Measurements from ENCODE around the gene PDE11A. TPM values are rescaled to one million over a fixed set of nuclear protein-coding genes. Genes with fewer than 3 reads are reported as not detected.

Gene PDE11A
- total RNA-seq, 2 donors from 2014 or later, result not detected

GRCh38 chr2:177730792-177731191 lies 341.8 kb downstream of the PDE11A start:
- no peaks in the 10 kb centered on the region for H3K9me3 ChIP-seq (ENCODE audit: control insufficient read depth, low read length, poor library complexity, severe bottlenecking)
- ATAC-seq (no peak), DNase-seq (no peak)
- H3K4me3 Mint-ChIP-seq, result no peak overlapping the region
- no peak overlapping the region for H3K27ac Mint-ChIP-seq
- H3K4me1 Mint-ChIP-seq, result peaks cover 8% of the 10 kb centered on the region
- H3K27me3 Mint-ChIP-seq, result peaks cover 80% of the 10 kb centered on the region
- H3K36me3 Mint-ChIP-seq (ENCODE audit: low read depth), result peaks cover 5% of the 10 kb centered on the region

DNA sequence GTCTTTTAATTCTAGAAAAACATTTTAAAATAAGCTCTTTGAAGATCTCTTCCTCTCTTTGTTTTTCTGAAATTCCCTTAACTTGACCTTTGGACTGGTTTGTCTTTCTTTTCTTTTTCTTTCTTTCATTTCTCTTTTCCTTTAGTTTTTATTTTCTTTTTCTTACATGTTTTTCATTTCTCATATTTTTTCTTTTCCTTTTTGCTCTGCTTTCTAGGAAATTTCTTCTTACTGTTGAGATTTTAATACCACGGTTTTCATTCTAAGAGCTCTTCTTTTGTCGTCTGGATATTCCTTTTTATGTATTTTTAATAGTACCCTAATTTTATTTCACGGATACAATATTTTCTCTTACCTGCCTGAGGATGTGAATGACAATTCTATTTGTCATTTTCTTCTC lies 342.2 kb downstream of the PDE11A start:
- H3K9me3 ChIP-seq (ENCODE audit: control insufficient read depth, low read length, poor library complexity, severe bottlenecking), result no peaks in the 10 kb centered on the region
- Mint-ChIP-seq H3K4me1 (peaks cover 8% of the 10 kb centered on the region), H3K36me3 (ENCODE audit: low read depth) (peaks cover 5% of the 10 kb centered on the region), H3K27ac (no peak overlapping the region), H3K4me3 (no peak overlapping the region), H3K27me3 (peaks cover 81% of the 10 kb centered on the region)
- ATAC-seq (no peak), DNase-seq (no peak)

DNA sequence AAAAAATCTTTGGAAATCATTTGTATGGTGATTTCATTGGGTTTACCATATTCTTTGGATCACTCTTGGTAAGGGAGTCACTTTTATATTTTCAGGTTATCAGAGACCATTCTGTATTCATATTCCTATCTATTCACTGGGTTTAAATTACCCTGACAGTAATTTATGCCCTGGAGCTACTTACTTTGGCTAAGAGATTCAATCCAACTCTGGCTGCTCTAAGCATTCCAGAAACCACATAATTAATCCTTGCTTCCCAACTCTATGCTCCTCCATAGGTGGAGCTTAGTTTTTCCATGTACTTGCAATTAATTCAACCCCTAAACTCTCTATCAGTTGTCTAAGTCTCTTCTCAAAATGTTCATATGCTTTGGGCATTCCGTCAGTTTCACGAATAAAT lies 343.7 kb downstream of the PDE11A start:
- Mint-ChIP-seq H3K36me3 (ENCODE audit: low read depth) (peaks cover 5% of the 10 kb centered on the region), H3K27me3 (peaks cover 82% of the 10 kb centered on the region), H3K4me1 (peaks cover 11% of the 10 kb centered on the region), H3K4me3 (peak overlapping the region; percentile 7), H3K27ac (no peak overlapping the region)
- DNase-seq (no peak), ATAC-seq (no peak)
- H3K9me3 ChIP-seq (ENCODE audit: control insufficient read depth, low read length, poor library complexity, severe bottlenecking), result no peaks in the 10 kb centered on the region

GRCh38 chr2:177728399-177728765 lies 344.2 kb downstream of the PDE11A start:
- DNase-seq, result no peak
- no peak overlapping the region for H3K4me3 Mint-ChIP-seq
- peaks cover 5% of the 10 kb centered on the region for H3K36me3 Mint-ChIP-seq (ENCODE audit: low read depth)
- no peaks in the 10 kb centered on the region for H3K9me3 ChIP-seq (ENCODE audit: control insufficient read depth, low read length, poor library complexity, severe bottlenecking)
- no peak overlapping the region for H3K27ac Mint-ChIP-seq
- no peak for ATAC-seq
- H3K4me1 Mint-ChIP-seq, result peaks cover 11% of the 10 kb centered on the region
- peaks cover 79% of the 10 kb centered on the region for H3K27me3 Mint-ChIP-seq

- no peak overlapping the region for H3K27ac Mint-ChIP-seq
- ATAC-seq, result no peak
- H3K27me3 Mint-ChIP-seq, result peaks cover 73% of the 10 kb centered on the region
- no peak overlapping the region for H3K4me3 Mint-ChIP-seq
- H3K9me3 ChIP-seq (ENCODE audit: control insufficient read depth, low read length, poor library complexity, severe bottlenecking), result no peaks in the 10 kb centered on the region
- peaks cover 5% of the 10 kb centered on the region for H3K36me3 Mint-ChIP-seq (ENCODE audit: low read depth)
- peaks cover 11% of the 10 kb centered on the region for H3K4me1 Mint-ChIP-seq
- DNase-seq, result no peak
These were observed 344.8 kb downstream of the PDE11A start for GRCh38 chr2:177727577-177728398.

DNA sequence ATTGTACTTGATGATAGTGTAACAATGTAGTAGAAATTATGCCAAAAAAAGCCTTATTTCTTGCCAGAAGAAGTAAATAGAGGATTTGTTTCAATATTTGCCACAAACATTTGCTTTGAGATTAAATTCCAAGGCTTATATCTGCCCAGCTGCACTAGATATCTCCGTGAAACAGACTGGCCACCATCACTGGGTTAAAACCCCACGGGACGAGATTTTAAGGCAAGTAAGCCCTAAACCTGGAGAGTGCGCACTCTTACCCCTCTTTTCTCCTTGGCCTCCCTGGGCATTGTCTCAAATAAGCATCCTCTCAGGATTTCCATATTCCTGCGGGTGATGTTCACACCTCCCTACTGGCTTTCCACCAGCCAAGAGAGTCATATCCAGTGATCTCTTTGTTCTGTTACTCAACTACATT lies 345.6 kb downstream of the PDE11A start:
- Mint-ChIP-seq H3K4me3 (no peak overlapping the region), H3K27me3 (peaks cover 69% of the 10 kb centered on the region)

DNA sequence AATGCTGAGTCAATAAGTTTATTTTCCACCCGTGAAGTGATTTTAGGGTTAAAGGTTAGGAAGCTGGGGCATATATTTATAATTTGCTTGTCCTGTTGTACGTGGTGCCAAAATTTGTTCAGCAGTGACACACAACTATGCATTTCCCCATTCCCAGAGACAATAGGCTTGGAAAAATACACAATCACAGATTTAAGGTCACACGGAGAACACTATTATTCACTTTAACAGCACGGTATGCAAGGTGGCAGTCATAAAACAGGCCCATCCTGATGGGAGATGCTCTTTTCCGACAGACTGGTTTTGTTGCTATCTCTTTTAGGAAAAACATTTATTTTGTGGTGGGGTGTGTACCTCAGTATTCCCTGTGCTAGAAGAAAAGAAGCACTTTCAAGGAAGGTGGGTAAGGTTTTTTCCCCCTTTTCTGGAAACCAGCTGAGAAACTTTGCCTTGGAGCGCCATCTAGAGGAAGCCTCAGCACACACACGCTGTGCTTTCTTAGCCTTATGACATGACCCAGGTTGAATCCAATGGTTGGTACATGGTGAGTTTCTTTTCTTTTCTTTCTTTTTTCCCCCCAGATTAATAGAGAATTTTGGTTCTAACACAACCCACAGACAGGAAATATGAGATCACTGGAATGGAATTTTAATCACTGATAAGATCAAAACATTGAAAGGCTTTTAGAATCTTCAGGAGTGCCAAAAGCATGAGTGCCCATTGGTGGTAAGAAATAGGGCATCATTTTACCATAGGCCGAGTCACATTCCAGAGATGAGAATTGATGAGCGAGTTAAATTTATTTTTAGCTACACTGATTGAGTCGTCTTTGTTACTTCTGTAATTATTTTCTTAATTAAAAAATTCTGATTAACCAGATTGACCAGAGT lies 347.9 kb downstream of the PDE11A start:
- no peaks in the 10 kb centered on the region for H3K9me3 ChIP-seq (ENCODE audit: control insufficient read depth, low read length, poor library complexity, severe bottlenecking)
- peak; percentile 42 for ATAC-seq
- peak in 1 of 3 donors; percentile 21 for DNase-seq
- Mint-ChIP-seq H3K27ac (no peak overlapping the region), H3K4me1 (peaks cover 3% of the 10 kb centered on the region), H3K36me3 (ENCODE audit: low read depth) (peaks cover 2% of the 10 kb centered on the region), H3K27me3 (peaks cover 50% of the 10 kb centered on the region), H3K4me3 (no peak overlapping the region)

More for the DNA sequence above, 345.6 kb downstream of the PDE11A start:
- no peaks in the 10 kb centered on the region for H3K9me3 ChIP-seq (ENCODE audit: control insufficient read depth, low read length, poor library complexity, severe bottlenecking)
- no peak for ATAC-seq
- Mint-ChIP-seq H3K27ac (no peak overlapping the region), H3K4me1 (peaks cover 11% of the 10 kb centered on the region), H3K36me3 (ENCODE audit: low read depth) (peaks cover 5% of the 10 kb centered on the region)
- no peak for DNase-seq

DNA sequence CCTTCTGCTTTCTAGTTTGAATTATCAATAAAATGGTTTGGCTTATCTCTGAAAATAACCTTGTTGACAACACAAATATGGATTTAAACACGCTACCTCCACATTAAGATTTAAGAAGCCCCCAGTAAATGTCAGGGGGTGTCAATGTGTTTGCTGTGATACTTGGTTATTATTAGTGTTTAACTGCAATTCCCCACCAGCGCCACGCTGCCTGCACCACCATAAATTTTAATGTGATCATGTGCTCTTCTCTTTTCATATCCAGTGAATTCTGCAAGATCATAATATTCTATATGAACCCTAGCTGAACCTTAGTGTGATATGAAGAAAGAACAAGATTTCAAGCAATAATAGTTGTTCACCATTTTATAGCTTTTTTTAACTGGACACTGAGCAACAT lies 349.3 kb downstream of the PDE11A start:
- DNase-seq (no peak), ATAC-seq (no peak)
- H3K27me3 Mint-ChIP-seq, result peaks cover 36% of the 10 kb centered on the region
- H3K27ac Mint-ChIP-seq, result no peak overlapping the region
- H3K4me3 Mint-ChIP-seq, result no peak overlapping the region
- peaks cover 3% of the 10 kb centered on the region for H3K4me1 Mint-ChIP-seq
- peaks cover 2% of the 10 kb centered on the region for H3K36me3 Mint-ChIP-seq (ENCODE audit: low read depth)
- H3K9me3 ChIP-seq (ENCODE audit: control insufficient read depth, low read length, poor library complexity, severe bottlenecking), result no peaks in the 10 kb centered on the region

DNA sequence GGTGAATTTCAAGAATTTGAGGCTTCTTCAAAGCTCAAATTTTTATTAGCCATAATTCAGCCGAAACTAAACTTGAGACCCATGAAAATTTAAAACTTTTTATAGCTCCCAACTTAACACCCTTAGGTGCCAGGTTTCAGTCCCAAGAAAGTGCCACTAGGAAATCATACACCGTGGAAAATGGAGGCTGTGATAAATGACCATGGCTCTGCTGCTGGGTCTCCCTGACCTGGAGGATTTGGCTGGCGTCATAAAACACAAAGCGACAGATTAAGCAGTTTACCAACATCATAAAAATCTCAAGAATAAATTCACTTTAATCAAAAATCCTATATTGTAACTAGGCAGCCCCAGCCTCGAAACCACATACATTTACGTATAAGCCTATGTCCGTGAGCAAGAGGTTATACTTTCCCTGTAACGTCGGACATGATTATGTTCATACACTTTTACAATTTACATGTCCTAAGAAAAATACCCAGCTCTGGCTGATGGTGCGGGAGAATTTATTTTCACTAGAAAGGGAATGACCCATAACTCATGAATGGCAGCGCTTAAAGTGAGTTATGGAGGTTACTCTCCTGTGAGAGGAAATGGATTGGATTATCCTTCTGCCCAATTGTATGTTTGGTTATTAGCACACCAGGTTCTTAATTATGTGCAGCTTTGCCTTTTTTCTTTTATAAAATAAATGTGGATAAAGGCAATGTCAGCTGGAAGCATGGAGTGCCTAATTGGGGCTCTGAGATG lies 350.6 kb downstream of the PDE11A start:
- Mint-ChIP-seq H3K4me1 (peaks cover 3% of the 10 kb centered on the region), H3K27ac (no peak overlapping the region), H3K36me3 (ENCODE audit: low read depth) (peaks cover 2% of the 10 kb centered on the region), H3K27me3 (peaks cover 25% of the 10 kb centered on the region), H3K4me3 (no peak overlapping the region)
- DNase-seq (no peak), ATAC-seq (no peak)
- no peaks in the 10 kb centered on the region for H3K9me3 ChIP-seq (ENCODE audit: control insufficient read depth, low read length, poor library complexity, severe bottlenecking)

GRCh38 chr2:177721087-177721486 lies 351.5 kb downstream of the PDE11A start:
- Mint-ChIP-seq H3K4me3 (no peak overlapping the region), H3K27ac (no peak overlapping the region), H3K36me3 (ENCODE audit: low read depth) (no peaks in the 10 kb centered on the region), H3K27me3 (peaks cover 22% of the 10 kb centered on the region), H3K4me1 (peaks cover 3% of the 10 kb centered on the region)
- DNase-seq (no peak), ATAC-seq (no peak)
- no peaks in the 10 kb centered on the region for H3K9me3 ChIP-seq (ENCODE audit: control insufficient read depth, low read length, poor library complexity, severe bottlenecking)

- no peak for DNase-seq
- ATAC-seq, result no peak
- Mint-ChIP-seq H3K4me3 (no peak overlapping the region), H3K36me3 (ENCODE audit: low read depth) (no peaks in the 10 kb centered on the region), H3K27me3 (peaks cover 19% of the 10 kb centered on the region), H3K27ac (no peak overlapping the region), H3K4me1 (no peaks in the 10 kb centered on the region)
- H3K9me3 ChIP-seq (ENCODE audit: control insufficient read depth, low read length, poor library complexity, severe bottlenecking), result no peaks in the 10 kb centered on the region
These were observed 354.6 kb downstream of the PDE11A start for GRCh38 chr2:177717831-177718618.

DNA sequence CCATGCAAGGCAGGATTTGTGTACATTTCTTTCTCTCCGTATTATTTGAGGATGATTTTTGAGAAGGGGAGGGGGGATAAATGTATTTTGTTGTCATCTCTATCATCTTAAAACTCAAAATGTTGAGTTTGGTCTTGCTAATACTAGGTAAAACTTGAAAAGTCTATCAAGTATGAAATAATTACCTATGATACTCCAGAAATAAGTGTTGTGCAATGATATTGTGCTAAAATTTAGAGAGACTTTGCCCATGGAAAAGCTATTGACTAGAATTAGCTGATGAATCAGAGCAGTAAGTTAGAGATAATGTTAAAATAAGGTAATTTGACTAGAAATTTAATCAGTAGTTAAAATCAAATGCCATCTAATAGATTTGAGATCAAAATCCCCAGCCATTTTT lies 356.1 kb downstream of the PDE11A start:
- H3K4me1 Mint-ChIP-seq, result no peaks in the 10 kb centered on the region
- no peak overlapping the region for H3K4me3 Mint-ChIP-seq
- no peak for DNase-seq
- no peaks in the 10 kb centered on the region for H3K36me3 Mint-ChIP-seq (ENCODE audit: low read depth)
- H3K27ac Mint-ChIP-seq, result no peak overlapping the region
- no peaks in the 10 kb centered on the region for H3K9me3 ChIP-seq (ENCODE audit: control insufficient read depth, low read length, poor library complexity, severe bottlenecking)
- peaks cover 19% of the 10 kb centered on the region for H3K27me3 Mint-ChIP-seq
- no peak for ATAC-seq

All from T-helper 17 cell (primary cell).